CD4-positive, alpha-beta T cell treated with Interleukin-10 for 1 hour (primary cell): ENCODE data around the gene HSDL1.
"Not testable (repeated sequence)": the region's sequence is repeated elsewhere in the genome, so short reads cannot be mapped to it uniquely, and the experiment has no call there.

ENCODE experiments used
- DNase-seq: peaks from one replicate; pipeline ENCODE4 v3.0.0-alpha.2; 2020

The HSDL1 gene

GRCh38 chr16:84137769-84138357 lies 7.1 kb downstream of the HSDL1 start:
- DNase-seq: no peak

- DNase-seq: no peak
These were observed 7.7 kb downstream of the HSDL1 start for GRCh38 chr16:84137287-84137686.

- DNase-seq: no peak
These were observed 8.4 kb downstream of the HSDL1 start for GRCh38 chr16:84136331-84137125.

GRCh38 chr16:84132527-84133285 lies 12.3 kb downstream of the HSDL1 start:
- DNase-seq: no peak

GRCh38 chr16:84131117-84131516 lies 13.9 kb downstream of the HSDL1 start:
- no peak for DNase-seq

GRCh38 chr16:84124257-84125073 lies 20.5 kb downstream of the HSDL1 start:
- DNase-seq: no peak

GRCh38 chr16:84121007-84121406 lies 24.0 kb downstream of the HSDL1 start:
- DNase-seq: no peak

- no peak for DNase-seq
These were observed 25.0 kb downstream of the HSDL1 start for GRCh38 chr16:84120023-84120422.

GRCh38 chr16:84119368-84119767 lies 25.6 kb downstream of the HSDL1 start:
- DNase-seq: no peak

GRCh38 chr16:84118315-84118714 lies 26.7 kb downstream of the HSDL1 start:
- not testable (repeated sequence) for DNase-seq

- DNase-seq: peak; percentile 47
These were observed 27.5 kb downstream of the HSDL1 start for GRCh38 chr16:84117494-84117843.

- peak; percentile 98 for DNase-seq
These were observed 28.1 kb downstream of the HSDL1 start, which contains the start of gene MBTPS1 for GRCh38 chr16:84116720-84117493. Gene MBTPS1 (minus strand): TSS chr16:84116942. CDS start chr16:84101783, 15,159 bp downstream.

GRCh38 chr16:84115919-84116719 lies 28.9 kb downstream of the HSDL1 start:
- peak; percentile 65 for DNase-seq

- not testable (repeated sequence) for DNase-seq
These were observed 33.0 kb downstream of the HSDL1 start for GRCh38 chr16:84111949-84112348.

- no peak for DNase-seq
These were observed 33.5 kb downstream of the HSDL1 start for GRCh38 chr16:84111525-84111924.

- DNase-seq: no peak
These were observed 34.5 kb downstream of the HSDL1 start for GRCh38 chr16:84110527-84110926.

GRCh38 chr16:84109598-84110335 lies 35.2 kb downstream of the HSDL1 start:
- no peak for DNase-seq

- DNase-seq: no peak
These were observed 37.1 kb downstream of the HSDL1 start for GRCh38 chr16:84107921-84108320.

GRCh38 chr16:84105948-84106740 lies 38.8 kb downstream of the HSDL1 start:
- no peak for DNase-seq
